Bronchial epithelial cell (primary cell): ENCODE measurements around the gene SFXN2. TPM values are rescaled to one million over a fixed set of nuclear protein-coding genes. Genes with fewer than 3 reads are reported as not detected.

ENCODE experiments used
- DNase-seq: peaks from one replicate; pipeline ENCODE4 v3.0.0-alpha.2; 2010; ENCODE audit warnings: low read depth
- FAIRE-seq: peaks from 2 replicates; lab custom pipeline; 2011; peaks lifted over from hg19 to GRCh38; lab: Jason Lieb, UNC
- H3K27me3 ChIP-seq: 2 replicates; pipeline ENCODE4 v1.5.1; 2011; ENCODE audit warnings: low read length; ENCODE audit not compliant: control insufficient read depth, insufficient read depth
- H3K36me3 ChIP-seq: 2 replicates; pipeline ENCODE4 v1.5.1; 2011; ENCODE audit warnings: low read length; ENCODE audit not compliant: control insufficient read depth, insufficient read depth
- H3K4me3 ChIP-seq: 2 replicates; pipeline ENCODE4 v1.5.1; 2011; ENCODE audit warnings: mild to moderate bottlenecking, low read depth, low read length, control low read depth
- CTCF ChIP-seq: IDR thresholded peaks from 2 replicates; pipeline ENCODE4 v1.5.1; 2011; ENCODE audit warnings: mild to moderate bottlenecking, moderate library complexity, low read length, control low read depth, inconsistent platforms; ENCODE audit not compliant: insufficient read depth, severe bottlenecking
- total RNA-seq: library from RNA; depleted of rRNA; stranded (reverse); fragments of >200 nt; gene quantifications from 2 replicates; pipeline ENCODE4 v1.2.1, GENCODE V29; 2014

The SFXN2 gene
- total RNA-seq, 1 donor from 2014 or later = 3.4 TPM

GRCh38 chr10:102775935-102776669 is 61.7 kb downstream of the SFXN2 start:
- H3K36me3 ChIP-seq = no peaks in the 10 kb centered on the region
- peak overlapping the region; percentile 24 for H3K4me3 ChIP-seq
- peak; percentile 75 for DNase-seq
- TF ChIP-seq CTCF = no peak
- no peaks in the 10 kb centered on the region for H3K27me3 ChIP-seq
- FAIRE-seq = no peak

GRCh38 chr10:102776779-102777456 is 62.5 kb downstream of the SFXN2 start:
- no peak for FAIRE-seq
- peak; percentile 2 for TF ChIP-seq CTCF
- Histone ChIP-seq H3K4me3 (peak overlapping the region; percentile 24), H3K36me3 (peaks cover 2% of the 10 kb centered on the region), H3K27me3 (no peaks in the 10 kb centered on the region)
- peak; percentile 94 for DNase-seq

- FAIRE-seq (no peak), DNase-seq (peak; percentile 33)
- Histone ChIP-seq H3K4me3 (no peak overlapping the region), H3K27me3 (no peaks in the 10 kb centered on the region), H3K36me3 (peaks cover 2% of the 10 kb centered on the region)
- TF ChIP-seq CTCF = no peak
These were observed 63.4 kb downstream of the SFXN2 start for GRCh38 chr10:102777711-102778453.

GRCh38 chr10:102778781-102779180 is 64.3 kb downstream of the SFXN2 start:
- FAIRE-seq = no peak
- Histone ChIP-seq H3K27me3 (no peaks in the 10 kb centered on the region), H3K36me3 (peaks cover 2% of the 10 kb centered on the region), H3K4me3 (no peak overlapping the region)
- DNase-seq = peak; percentile 48
- no peak for TF ChIP-seq CTCF

- Histone ChIP-seq H3K27me3 (no peaks in the 10 kb centered on the region), H3K4me3 (no peak overlapping the region), H3K36me3 (peaks cover 2% of the 10 kb centered on the region)
- TF ChIP-seq CTCF = no peak
- DNase-seq (peak; percentile 95), FAIRE-seq (no peak)
These were observed 65.5 kb downstream of the SFXN2 start for GRCh38 chr10:102779680-102780526.
